Measurements from ENCODE around the gene FLNB.

- no peak for TF ChIP-seq POLR2A (IDR thresholded peaks at IDR 0.05; ENCODE audit: low read length)
- TF ChIP-seq GATA1 (IDR thresholded peaks at IDR 0.05; ENCODE audit: low read depth, low read length), result no peak
Measured at GRCh38 chr3:58079773-58080172, 71.6 kb downstream of the FLNB start.
